Activated CD4-positive, alpha-beta memory T cell treated with anti-CD3 and anti-CD28 coated beads for 36 hours (primary cell): ENCODE data around the gene CRKL. TPM values are rescaled to one million over a fixed set of nuclear protein-coding genes. Genes with fewer than 3 reads are reported as not detected.
"Not testable (repeated sequence)": the region's sequence is repeated elsewhere in the genome, so short reads cannot be mapped to it uniquely, and the experiment has no call there.

Experiments used
- CTCF ChIA-PET: fragments of 350-600 bp; sonication (Branson Sonifier 250); formaldehyde crosslinking; loops from one replicate; lab custom pipeline; 2021; ENCODE audit warnings: antibody characterized with exemption, inconsistent platforms; lab: Charles Lee
- POLR2A ChIA-PET: fragments of 350-600 bp; sonication (Branson Sonifier 250); formaldehyde crosslinking; loops from one replicate; lab custom pipeline; 2021; ENCODE audit warnings: antibody characterized with exemption; lab: Charles Lee
- DNase-seq: peaks from one replicate; pipeline ENCODE4 v3.0.0-alpha.2; 2020
- H3K27ac Mint-ChIP-seq: one replicate; pipeline ENCODE4 v1.8.0; 2021; ENCODE audit warnings: mixed read lengths
- H3K27me3 Mint-ChIP-seq: one replicate; pipeline ENCODE4 v1.8.0; 2021; ENCODE audit warnings: mixed read lengths
- H3K36me3 Mint-ChIP-seq: one replicate; pipeline ENCODE4 v1.8.0; 2021; ENCODE audit warnings: mixed read lengths
- H3K4me1 Mint-ChIP-seq: one replicate; pipeline ENCODE4 v1.8.0; 2021; ENCODE audit warnings: low read depth, mixed read lengths
- H3K4me3 Mint-ChIP-seq: one replicate; pipeline ENCODE4 v1.8.0; 2021; ENCODE audit warnings: mild to moderate bottlenecking, mixed read lengths
- H3K9me3 Mint-ChIP-seq: one replicate; pipeline ENCODE4 v1.8.0; 2021; ENCODE audit warnings: mixed read lengths
- intact Hi-C: fragments of 100-400 bp; cut with micrococcal nuclease; formaldehyde crosslinking; loops from one replicate; pipeline ENCODE4 v1.15.1; 2023
- total RNA-seq, 2 experiments: library from RNA; stranded (reverse); gene quantifications; one replicate each; pipeline ENCODE4 v1.2.3, GENCODE V29; 2021

The CRKL gene
- total RNA-seq, 2 experiments from 2014 or later = 65.1 to 65.7 TPM

- intact Hi-C loops = no loop called here
Measured at GRCh38 chr22:20940904-20941385, 23.7 kb downstream of the CRKL start.

DNA sequence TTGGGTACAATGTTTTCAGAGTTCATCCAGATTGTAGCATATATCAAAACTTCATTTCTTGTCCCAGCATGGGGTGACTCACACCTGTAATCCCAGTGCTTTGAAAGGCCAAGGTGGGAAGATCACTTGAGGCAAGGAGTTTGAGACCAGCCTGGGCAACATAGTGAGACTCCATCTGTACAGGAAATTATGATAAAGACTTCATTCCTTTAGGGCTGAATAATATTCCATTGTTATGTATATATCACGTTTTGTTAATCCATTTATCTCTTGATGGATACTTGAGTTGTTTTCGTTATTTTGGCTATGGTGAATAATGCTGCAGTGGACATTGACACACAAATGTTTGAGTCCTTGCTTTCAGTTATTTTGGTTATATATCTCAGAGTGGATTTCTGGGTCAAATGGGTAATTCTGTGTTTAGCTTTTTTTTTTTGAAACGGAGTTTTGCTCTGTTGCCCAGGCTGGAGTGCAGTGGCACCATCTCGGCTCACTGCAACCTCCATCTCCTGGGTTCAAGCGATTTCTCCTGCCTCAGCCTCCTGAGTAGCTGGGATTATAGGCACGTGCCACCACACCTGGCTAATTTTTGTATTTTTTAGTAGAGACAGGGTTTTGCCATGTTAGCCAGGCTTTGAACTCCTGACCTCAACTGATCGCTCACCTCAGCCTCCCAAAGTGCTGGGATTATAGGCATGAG is 25.1 kb downstream of the CRKL start:
- H3K4me3 Mint-ChIP-seq, DNase-seq, H3K27me3 Mint-ChIP-seq, H3K27ac Mint-ChIP-seq, H3K9me3 Mint-ChIP-seq, intact Hi-C loops, POLR2A ChIA-PET: not testable (repeated sequence)
- peaks cover 27% of the 10 kb centered on the region for H3K36me3 Mint-ChIP-seq
- CTCF ChIA-PET = interaction anchor here (0.5 kb wide), 1 partner anchor 8 kb away, joined by 3 read pairs; no protein-coding TSS in a partner anchor
- peaks cover 75% of the 10 kb centered on the region for H3K4me1 Mint-ChIP-seq

More at GRCh38 chr22:20940904-20941385, 23.7 kb downstream of the CRKL start:
- ChIA-PET POLR2A (no interaction called here), CTCF (no interaction called here)
- DNase-seq = no peak
- H3K27ac Mint-ChIP-seq = no peak overlapping the region
- H3K27me3 Mint-ChIP-seq = no peaks in the 10 kb centered on the region
- no peak overlapping the region for H3K4me3 Mint-ChIP-seq
- peaks cover 37% of the 10 kb centered on the region for H3K36me3 Mint-ChIP-seq
- H3K4me1 Mint-ChIP-seq = peaks cover 74% of the 10 kb centered on the region
- H3K9me3 Mint-ChIP-seq = no peaks in the 10 kb centered on the region

GRCh38 chr22:20943104-20943933 is 26.1 kb downstream of the CRKL start:
- no peaks in the 10 kb centered on the region for H3K27me3 Mint-ChIP-seq
- POLR2A ChIA-PET = interaction anchor here (0.6 kb wide), 1 partner anchor 17 kb away, joined by 3 read pairs; no protein-coding TSS in a partner anchor
- CTCF ChIA-PET = no interaction called here
- peaks cover 74% of the 10 kb centered on the region for H3K4me1 Mint-ChIP-seq
- peaks cover 26% of the 10 kb centered on the region for H3K36me3 Mint-ChIP-seq
- intact Hi-C loops = no loop called here
- H3K9me3 Mint-ChIP-seq = no peaks in the 10 kb centered on the region
- DNase-seq = no peak
- no peak overlapping the region for H3K4me3 Mint-ChIP-seq
- H3K27ac Mint-ChIP-seq = no peak overlapping the region

GRCh38 chr22:20944042-20944441 is 26.8 kb downstream of the CRKL start:
- peaks cover 23% of the 10 kb centered on the region for H3K36me3 Mint-ChIP-seq
- H3K4me3 Mint-ChIP-seq = no peak overlapping the region
- DNase-seq = no peak
- H3K9me3 Mint-ChIP-seq = no peaks in the 10 kb centered on the region
- intact Hi-C loops = no loop called here
- H3K27me3 Mint-ChIP-seq = no peaks in the 10 kb centered on the region
- CTCF ChIA-PET = no interaction called here
- H3K27ac Mint-ChIP-seq = no peak overlapping the region
- POLR2A ChIA-PET = interaction anchor here (0.6 kb wide), 1 partner anchor 16 kb away, joined by 3 read pairs; no protein-coding TSS in a partner anchor
- H3K4me1 Mint-ChIP-seq = peaks cover 73% of the 10 kb centered on the region

- H3K36me3 Mint-ChIP-seq = peaks cover 26% of the 10 kb centered on the region
- intact Hi-C loops = no loop called here
- no peaks in the 10 kb centered on the region for H3K27me3 Mint-ChIP-seq
- no peak for DNase-seq
- ChIA-PET POLR2A (no interaction called here), CTCF (interaction anchor here (0.7 kb wide), 1 partner anchor 158 kb away, joined by 3 read pairs; no protein-coding TSS in a partner anchor)
- H3K9me3 Mint-ChIP-seq = no peaks in the 10 kb centered on the region
- H3K27ac Mint-ChIP-seq = no peak overlapping the region
- peaks cover 67% of the 10 kb centered on the region for H3K4me1 Mint-ChIP-seq
- H3K4me3 Mint-ChIP-seq = no peak overlapping the region
Measured at GRCh38 chr22:20945578-20945934, 28.3 kb downstream of the CRKL start.

DNA sequence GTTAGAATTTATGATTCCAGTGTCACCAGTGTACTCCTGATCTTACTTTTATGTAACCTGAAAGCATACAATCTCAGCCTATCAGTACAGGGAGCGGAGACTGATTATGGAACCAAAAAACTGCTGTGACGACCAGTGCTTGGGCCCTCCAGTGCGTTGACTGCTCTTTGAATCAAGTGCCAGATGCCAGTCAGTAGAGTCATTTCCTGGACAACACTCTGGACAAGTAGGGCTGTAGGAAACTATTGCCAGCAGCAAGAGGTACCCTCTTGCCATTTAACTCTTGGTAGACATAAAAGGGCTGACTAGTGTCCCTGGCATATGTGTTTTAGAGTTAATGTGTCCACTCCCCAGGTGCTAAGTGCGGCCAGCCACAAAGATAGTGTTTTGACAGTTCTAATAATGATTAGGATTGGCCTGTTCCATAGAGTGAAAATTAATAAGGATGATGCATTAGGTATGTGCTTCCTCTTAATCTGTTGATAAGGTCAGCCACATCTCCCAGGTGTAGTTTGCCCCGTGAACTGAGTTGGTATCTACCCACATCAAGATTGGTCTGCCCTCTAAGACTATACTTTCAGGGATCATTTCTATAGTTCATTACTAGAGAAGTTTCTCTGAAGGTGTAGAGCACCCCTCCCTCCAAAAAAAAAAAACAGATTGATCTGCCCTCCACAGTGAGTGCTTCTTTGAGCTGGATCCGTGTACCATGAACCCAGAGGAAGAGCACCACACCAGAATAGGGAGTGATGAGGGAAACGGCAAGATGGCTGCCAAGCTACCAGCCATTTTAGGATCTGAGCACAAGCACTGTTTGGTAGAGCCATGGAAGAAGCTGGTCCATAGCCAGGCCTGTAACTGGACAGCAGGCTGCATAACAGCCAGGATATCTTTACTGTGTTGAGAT is 29.1 kb downstream of the CRKL start:
- Mint-ChIP-seq H3K4me3 (no peak overlapping the region), H3K9me3 (no peaks in the 10 kb centered on the region), H3K27ac (no peak overlapping the region), H3K36me3 (peaks cover 25% of the 10 kb centered on the region), H3K27me3 (no peaks in the 10 kb centered on the region), H3K4me1 (peaks cover 60% of the 10 kb centered on the region)
- ChIA-PET POLR2A (no interaction called here), CTCF (interaction anchor here (0.7 to 3.6 kb wide), 2 partner anchors 16 to 411 kb away, joined by 3 to 13 read pairs; no protein-coding TSS in a partner anchor)
- DNase-seq = no peak
- intact Hi-C loops = no loop called here

- intact Hi-C loops = no loop called here
- H3K4me3 Mint-ChIP-seq = no peak overlapping the region
- POLR2A ChIA-PET = no interaction called here
Measured at GRCh38 chr22:20946991-20947390, 29.8 kb downstream of the CRKL start.

GRCh38 chr22:20948450-20948849 is 31.2 kb downstream of the CRKL start:
- H3K4me3 Mint-ChIP-seq = no peak overlapping the region
- intact Hi-C loops = no loop called here
- no peak overlapping the region for H3K27ac Mint-ChIP-seq
- no peaks in the 10 kb centered on the region for H3K27me3 Mint-ChIP-seq
- peaks cover 30% of the 10 kb centered on the region for H3K36me3 Mint-ChIP-seq
- peaks cover 44% of the 10 kb centered on the region for H3K4me1 Mint-ChIP-seq
- no peak for DNase-seq
- POLR2A ChIA-PET = no interaction called here
- CTCF ChIA-PET = interaction anchor here (0.6 to 3.6 kb wide), 2 partner anchors 14 to 19 kb away, joined by 3 to 13 read pairs; no protein-coding TSS in a partner anchor
- no peaks in the 10 kb centered on the region for H3K9me3 Mint-ChIP-seq

More at GRCh38 chr22:20946991-20947390, 29.8 kb downstream of the CRKL start:
- peaks cover 56% of the 10 kb centered on the region for H3K4me1 Mint-ChIP-seq
- CTCF ChIA-PET = interaction anchor here (0.7 to 3.6 kb wide), 2 partner anchors 15 to 412 kb away, joined by 3 to 13 read pairs; no protein-coding TSS in a partner anchor
- no peaks in the 10 kb centered on the region for H3K9me3 Mint-ChIP-seq
- H3K27ac Mint-ChIP-seq = no peak overlapping the region
- DNase-seq = no peak
- no peaks in the 10 kb centered on the region for H3K27me3 Mint-ChIP-seq
- H3K36me3 Mint-ChIP-seq = peaks cover 30% of the 10 kb centered on the region

DNA sequence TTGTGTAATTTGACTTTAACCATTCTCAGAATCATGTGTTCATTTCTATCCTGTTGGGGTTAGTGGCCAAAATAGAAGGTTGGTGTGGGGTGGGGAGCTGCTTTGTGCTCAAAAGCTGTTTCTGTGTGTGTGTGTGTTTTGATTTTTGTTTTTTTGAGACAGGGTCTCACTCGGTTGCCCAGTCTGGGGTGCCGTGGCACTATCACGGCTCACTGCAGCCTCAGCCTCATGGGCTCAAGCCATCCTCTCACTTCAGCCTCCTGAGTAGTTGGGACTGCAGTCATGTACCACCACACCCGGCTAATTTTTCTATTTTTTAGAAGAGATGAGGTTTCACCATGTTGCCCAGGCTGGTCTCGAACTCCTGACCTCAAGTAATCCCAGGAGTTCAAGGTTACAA is 31.8 kb downstream of the CRKL start:
- CTCF ChIA-PET = interaction anchor here (0.6 to 3.6 kb wide), 2 partner anchors 13 to 19 kb away, joined by 3 to 13 read pairs; no protein-coding TSS in a partner anchor
- H3K4me3 Mint-ChIP-seq = no peak overlapping the region
- H3K4me1 Mint-ChIP-seq = peaks cover 40% of the 10 kb centered on the region
- no peaks in the 10 kb centered on the region for H3K9me3 Mint-ChIP-seq
- H3K27me3 Mint-ChIP-seq = no peaks in the 10 kb centered on the region
- intact Hi-C loops = no loop called here
- peaks cover 34% of the 10 kb centered on the region for H3K36me3 Mint-ChIP-seq
- POLR2A ChIA-PET = no interaction called here
- H3K27ac Mint-ChIP-seq = no peak overlapping the region
- no peak for DNase-seq

DNA sequence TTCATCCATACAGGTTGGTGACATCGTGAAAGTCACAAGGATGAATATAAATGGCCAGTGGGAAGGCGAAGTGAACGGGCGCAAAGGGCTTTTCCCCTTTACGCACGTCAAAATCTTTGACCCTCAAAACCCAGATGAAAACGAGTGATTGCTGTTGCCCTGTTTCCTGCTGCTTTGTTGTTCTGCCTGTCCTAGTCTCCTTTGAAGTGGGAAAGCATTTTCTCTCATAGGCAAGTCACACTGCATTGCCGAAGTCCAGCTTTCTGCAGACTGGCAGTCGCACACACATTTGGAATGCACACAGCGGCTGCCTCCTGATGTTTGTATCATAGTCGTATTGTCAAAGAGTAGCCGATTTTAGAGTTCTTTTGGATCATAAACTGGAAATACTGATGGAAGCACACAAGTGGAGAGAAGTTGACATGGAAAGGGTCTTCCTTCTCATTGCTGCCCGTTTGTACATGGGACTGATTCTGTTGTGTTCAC is 32.5 kb downstream of the CRKL start:
- intact Hi-C loops = no loop called here
- no peak for DNase-seq
- Mint-ChIP-seq H3K4me3 (no peak overlapping the region), H3K36me3 (peaks cover 39% of the 10 kb centered on the region), H3K27me3 (no peaks in the 10 kb centered on the region), H3K9me3 (no peaks in the 10 kb centered on the region), H3K27ac (no peak overlapping the region), H3K4me1 (peaks cover 37% of the 10 kb centered on the region)
- ChIA-PET POLR2A (no interaction called here), CTCF (interaction anchor here (0.6 to 3.6 kb wide), 3 partner anchors 8 to 220 kb away, joined by 3 to 13 read pairs (median 3); no protein-coding TSS in a partner anchor)
